ENCODE measurements around the gene INAFM2. TPM values are rescaled to one million over a fixed set of nuclear protein-coding genes. Genes with fewer than 3 reads are reported as not detected.

Gene INAFM2
- total RNA-seq, 1 donor from 2014 or later: 19.2 TPM

DNA sequence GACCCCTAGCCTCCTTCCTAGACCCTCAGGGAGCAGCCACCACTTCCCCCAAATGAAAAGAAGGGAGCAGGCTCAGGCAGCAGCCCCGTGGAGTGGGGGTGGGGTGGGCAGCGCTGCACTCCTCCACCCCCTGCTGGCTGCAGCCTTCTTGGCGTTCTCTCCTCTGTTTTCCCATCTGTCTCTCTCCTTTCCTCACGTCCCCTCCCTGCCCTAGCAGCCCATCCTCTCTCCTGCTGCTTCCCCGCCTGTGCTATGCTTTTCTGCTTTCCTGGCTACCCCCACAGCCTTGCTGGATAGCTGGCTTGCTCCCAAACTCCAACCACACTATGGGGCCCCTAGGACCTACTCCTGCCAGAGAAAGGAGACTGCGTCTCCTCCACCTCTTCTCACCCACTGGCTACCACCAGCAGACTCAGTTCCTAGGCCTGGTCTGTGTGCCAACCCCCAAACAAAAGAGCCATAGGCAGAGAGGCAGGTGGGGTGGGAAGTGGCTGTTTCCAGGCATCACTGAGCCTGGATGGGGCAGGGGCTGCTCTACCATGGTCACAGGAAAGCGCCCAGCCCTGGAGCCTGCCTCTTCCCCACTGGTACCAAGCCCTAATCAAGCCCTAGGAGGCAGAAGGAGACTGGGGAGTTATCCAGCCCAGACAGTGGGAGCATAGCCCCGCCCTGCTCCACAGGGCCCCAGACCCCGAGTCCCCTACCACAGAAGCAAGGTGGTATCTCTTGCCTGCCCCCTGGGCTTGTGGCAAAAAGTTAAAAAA, 31.1 kb downstream of the INAFM2 start:
- H3K27me3 Mint-ChIP-seq (ENCODE audit: low read depth): peaks cover 33% of the 10 kb centered on the region
- H3K4me3 Mint-ChIP-seq: no peak overlapping the region
- H3K9me3 Mint-ChIP-seq: no peaks in the 10 kb centered on the region
- DNase-seq (ENCODE audit: low spot score in 2 of 2, unreplicated experiment in 2 of 2): peak in 1 of 2 experiments; percentile 68
- no peak overlapping the region for H3K27ac Mint-ChIP-seq
- no peaks in the 10 kb centered on the region for H3K36me3 Mint-ChIP-seq
- TF ChIP-seq, protein P1, sequence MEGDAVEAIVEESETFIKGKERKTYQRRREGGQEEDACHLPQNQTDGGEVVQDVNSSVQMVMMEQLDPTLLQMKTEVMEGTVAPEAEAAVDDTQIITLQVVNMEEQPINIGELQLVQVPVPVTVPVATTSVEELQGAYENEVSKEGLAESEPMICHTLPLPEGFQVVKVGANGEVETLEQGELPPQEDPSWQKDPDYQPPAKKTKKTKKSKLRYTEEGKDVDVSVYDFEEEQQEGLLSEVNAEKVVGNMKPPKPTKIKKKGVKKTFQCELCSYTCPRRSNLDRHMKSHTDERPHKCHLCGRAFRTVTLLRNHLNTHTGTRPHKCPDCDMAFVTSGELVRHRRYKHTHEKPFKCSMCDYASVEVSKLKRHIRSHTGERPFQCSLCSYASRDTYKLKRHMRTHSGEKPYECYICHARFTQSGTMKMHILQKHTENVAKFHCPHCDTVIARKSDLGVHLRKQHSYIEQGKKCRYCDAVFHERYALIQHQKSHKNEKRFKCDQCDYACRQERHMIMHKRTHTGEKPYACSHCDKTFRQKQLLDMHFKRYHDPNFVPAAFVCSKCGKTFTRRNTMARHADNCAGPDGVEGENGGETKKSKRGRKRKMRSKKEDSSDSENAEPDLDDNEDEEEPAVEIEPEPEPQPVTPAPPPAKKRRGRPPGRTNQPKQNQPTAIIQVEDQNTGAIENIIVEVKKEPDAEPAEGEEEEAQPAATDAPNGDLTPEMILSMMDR (IDR thresholded peaks at IDR 0.05; ENCODE audit: unreplicated experiment): no peak
- peaks cover 12% of the 10 kb centered on the region for H3K4me1 Mint-ChIP-seq

DNA sequence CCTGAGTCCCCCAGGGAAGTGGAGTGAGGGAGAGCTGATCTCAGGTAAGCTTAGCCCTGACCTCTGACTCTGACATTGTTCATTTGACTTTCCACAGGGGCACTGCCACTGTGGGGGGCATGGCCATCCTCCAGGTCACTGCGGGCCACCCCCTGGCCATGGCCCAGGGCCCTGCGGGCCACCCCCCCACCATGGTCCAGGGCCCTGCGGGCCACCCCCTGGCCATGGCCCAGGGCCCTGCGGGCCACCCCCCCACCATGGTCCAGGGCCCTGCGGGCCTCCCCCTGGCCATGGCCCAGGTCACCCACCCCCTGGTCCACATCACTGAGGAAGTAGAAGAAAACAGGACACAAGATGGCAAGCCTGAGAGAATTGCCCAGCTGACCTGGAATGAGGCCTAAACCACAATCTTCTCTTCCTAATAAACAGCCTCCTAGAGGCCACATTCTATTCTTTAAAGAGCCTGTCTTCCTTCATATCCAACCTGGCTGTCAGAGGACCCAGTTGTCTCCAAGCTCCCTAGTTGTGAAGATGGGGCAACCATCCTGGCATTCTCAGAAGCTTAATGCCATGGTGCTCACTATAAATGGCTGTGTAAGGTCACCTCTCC, 32.6 kb downstream of the INAFM2 start:
- no peak for DNase-seq (ENCODE audit: low spot score in 2 of 2, unreplicated experiment in 2 of 2)
- no peaks in the 10 kb centered on the region for H3K36me3 Mint-ChIP-seq
- no peaks in the 10 kb centered on the region for H3K9me3 Mint-ChIP-seq
- H3K4me3 Mint-ChIP-seq: no peak overlapping the region
- TF ChIP-seq, protein P1 (IDR thresholded peaks at IDR 0.05; ENCODE audit: unreplicated experiment): no peak
- no peak overlapping the region for H3K27ac Mint-ChIP-seq
- H3K27me3 Mint-ChIP-seq (ENCODE audit: low read depth): peaks cover 47% of the 10 kb centered on the region
- peaks cover 12% of the 10 kb centered on the region for H3K4me1 Mint-ChIP-seq

DNA sequence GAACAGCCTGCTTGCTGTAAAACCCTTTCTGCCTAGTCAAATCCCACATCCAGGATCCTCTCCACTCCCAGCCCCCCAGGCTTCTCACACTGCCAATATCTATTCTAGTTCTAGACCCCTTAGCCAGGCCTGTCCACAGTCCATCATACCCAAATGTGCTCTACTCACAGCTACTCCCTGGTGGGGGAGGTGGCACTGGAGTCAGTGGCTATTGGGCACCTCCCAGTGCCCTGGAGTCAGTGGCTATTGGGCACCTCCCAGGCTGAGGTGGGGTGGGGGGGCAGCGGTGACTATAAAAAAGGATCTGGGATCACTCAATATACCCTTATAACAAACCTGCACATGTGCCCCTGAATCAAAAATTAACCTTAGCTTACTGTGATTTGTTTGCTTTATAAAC, 33.8 kb downstream of the INAFM2 start:
- TF ChIP-seq, protein P1 (IDR thresholded peaks at IDR 0.05; ENCODE audit: unreplicated experiment): no peak
- peaks cover 12% of the 10 kb centered on the region for H3K4me1 Mint-ChIP-seq
- H3K4me3 Mint-ChIP-seq: peak overlapping the region; percentile 69
- DNase-seq (ENCODE audit: low spot score in 2 of 2, unreplicated experiment in 2 of 2): no peak
- no peaks in the 10 kb centered on the region for H3K9me3 Mint-ChIP-seq
- no peak overlapping the region for H3K27ac Mint-ChIP-seq
- H3K36me3 Mint-ChIP-seq: no peaks in the 10 kb centered on the region
- H3K27me3 Mint-ChIP-seq (ENCODE audit: low read depth): peaks cover 58% of the 10 kb centered on the region

DNA sequence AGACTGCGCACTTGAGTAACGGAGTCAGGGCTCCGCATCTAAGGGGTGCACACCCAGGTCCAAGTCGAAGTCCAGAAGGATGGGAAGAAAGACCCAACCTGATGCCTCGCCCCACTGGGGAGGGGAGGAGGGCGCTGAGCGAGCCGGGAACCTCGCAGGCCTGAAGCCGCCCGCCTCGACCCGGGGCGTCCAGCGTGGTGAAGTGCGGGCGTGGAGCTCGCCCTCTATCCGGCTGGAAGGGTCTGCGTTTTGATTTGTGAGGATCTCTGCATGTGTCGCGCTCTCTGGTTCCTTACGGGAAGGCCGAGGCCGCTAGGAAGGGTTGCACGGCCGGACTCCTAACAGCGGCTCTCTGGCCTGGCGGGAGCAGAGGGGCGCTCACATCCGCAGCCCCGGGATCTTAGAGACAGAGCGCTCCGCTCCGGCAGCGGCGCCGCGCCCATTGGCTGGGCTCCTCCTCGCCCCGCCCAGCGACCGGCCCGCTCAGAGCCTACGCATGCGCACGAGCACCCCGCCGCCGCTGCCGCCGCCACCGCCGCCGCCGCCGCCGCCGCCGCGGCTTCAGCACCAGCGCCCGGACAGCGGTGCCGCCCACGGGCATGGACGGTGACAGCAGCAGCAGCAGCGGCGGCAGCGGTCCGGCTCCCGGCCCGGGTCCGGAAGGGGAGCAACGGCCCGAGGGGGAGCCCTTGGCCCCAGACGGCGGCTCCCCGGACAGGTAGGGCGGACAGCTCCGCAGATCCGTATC, 34.4 kb downstream of the INAFM2 start, which contains the start of gene DISP2:
Gene DISP2 (plus strand): TSS at position 497 of the 748 bp plus-strand sequence. CDS start 103 bp downstream, at position 600.
- Mint-ChIP-seq H3K36me3 (no peaks in the 10 kb centered on the region), H3K4me1 (peaks cover 12% of the 10 kb centered on the region), H3K4me3 (peak within 1 kb of the TSS; percentile 69), H3K27ac (no peak within 1 kb of the TSS), H3K27me3 (ENCODE audit: low read depth) (peaks cover 60% of the 10 kb centered on the region), H3K9me3 (no peaks in the 10 kb centered on the region)
- peak; percentile 92 to 96 for DNase-seq (ENCODE audit: low spot score in 2 of 2, unreplicated experiment in 2 of 2)
- TF ChIP-seq, protein P1 (IDR thresholded peaks at IDR 0.05; ENCODE audit: unreplicated experiment): no peak

DNA sequence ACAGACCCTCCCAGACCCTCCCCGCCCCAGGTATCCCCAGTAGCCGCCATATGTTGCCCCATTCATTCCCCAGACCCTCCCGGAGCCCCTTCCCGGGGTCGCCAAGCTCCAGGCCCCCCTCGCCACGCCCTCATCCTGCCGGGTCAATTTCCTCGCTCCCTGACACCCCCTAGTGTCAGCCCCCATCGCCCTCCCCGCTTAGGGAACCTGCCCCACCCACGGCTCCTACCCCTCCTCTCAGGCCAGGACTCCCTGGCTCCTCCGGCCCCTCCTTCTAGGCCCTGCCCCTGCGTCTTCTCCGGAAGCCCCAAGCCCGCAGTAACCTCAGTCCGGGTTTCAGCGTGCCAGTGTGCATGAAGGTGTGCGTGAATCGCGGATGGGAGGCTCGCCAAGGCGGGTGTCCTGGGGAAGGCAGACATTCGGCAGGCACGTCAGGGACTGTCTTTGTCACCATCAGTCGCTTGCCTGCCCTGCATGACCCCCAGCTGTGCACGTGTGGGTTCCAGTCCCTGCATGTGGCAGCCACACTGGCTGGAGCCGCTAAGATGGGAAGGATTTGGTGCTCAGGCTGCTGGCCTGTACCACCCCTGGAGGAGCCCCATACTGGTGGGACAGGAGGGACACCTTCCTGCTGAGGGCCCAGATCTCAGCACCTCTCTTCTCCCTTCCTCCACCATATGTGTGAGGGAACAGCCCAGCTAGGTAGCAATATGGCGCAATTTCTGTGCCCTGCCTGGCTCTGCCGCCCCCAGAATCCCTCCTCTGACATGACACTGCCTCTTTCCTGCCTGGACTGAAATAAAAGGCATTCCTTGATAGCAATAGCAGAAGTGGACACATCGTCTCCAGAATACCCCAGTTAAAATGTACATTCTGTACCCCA, 35.2 kb downstream of the INAFM2 start:
- H3K27me3 Mint-ChIP-seq (ENCODE audit: low read depth): peaks cover 64% of the 10 kb centered on the region
- DNase-seq (ENCODE audit: low spot score in 2 of 2, unreplicated experiment in 2 of 2): no peak
- TF ChIP-seq, protein P1 (IDR thresholded peaks at IDR 0.05; ENCODE audit: unreplicated experiment): no peak

More for the DNA sequence above, 35.2 kb downstream of the INAFM2 start:
- H3K36me3 Mint-ChIP-seq: no peaks in the 10 kb centered on the region
- H3K4me3 Mint-ChIP-seq: peak overlapping the region; percentile 66
- peaks cover 12% of the 10 kb centered on the region for H3K4me1 Mint-ChIP-seq
- no peak overlapping the region for H3K27ac Mint-ChIP-seq
- no peaks in the 10 kb centered on the region for H3K9me3 Mint-ChIP-seq
